ENCODE measurements around the gene PLPP6. TPM values are rescaled to one million over a fixed set of nuclear protein-coding genes. Genes with fewer than 3 reads are reported as not detected.

PLPP6 gene
- total RNA-seq, 1 experiment from 2014 or later, result 13.4 TPM

GRCh38 chr9:4701526-4701925, 39.4 kb downstream of the PLPP6 start:
- CTCF ChIA-PET, result no interaction called here
- no peaks in the 10 kb centered on the region for H3K27me3 Mint-ChIP-seq (ENCODE audit: low read depth)
- DNase-seq (ENCODE audit: low spot score) (no peak), ATAC-seq (no peak)
- no peak overlapping the region for H3K27ac Mint-ChIP-seq
- POLR2A ChIA-PET, result interaction anchor here (0.6 kb wide), 1 partner anchor 1051 kb away, joined by 3 read pairs; no protein-coding TSS in a partner anchor
- H3K4me3 Mint-ChIP-seq, result no peak overlapping the region
- no peaks in the 10 kb centered on the region for H3K9me3 Mint-ChIP-seq
- peaks cover 27% of the 10 kb centered on the region for H3K36me3 Mint-ChIP-seq
- no peaks in the 10 kb centered on the region for H3K4me1 Mint-ChIP-seq
- TF ChIP-seq RORB (CRISPR knock-in tag; IDR thresholded peaks at IDR 0.05), result no peak
- TF ChIP-seq ATF2 (CRISPR knock-in tag; IDR thresholded peaks at IDR 0.05; ENCODE audit: borderline replicate concordance, low read depth), result no peak
- no peak for TF ChIP-seq MYBL2 (CRISPR knock-in tag; IDR thresholded peaks at IDR 0.05)
- no peak for TF ChIP-seq ZNF232 (CRISPR knock-in tag; IDR thresholded peaks at IDR 0.05)
- TF ChIP-seq ZNF121 (CRISPR knock-in tag; IDR thresholded peaks at IDR 0.05), result no peak
- TF ChIP-seq ZNF219 (CRISPR knock-in tag; IDR thresholded peaks at IDR 0.05; ENCODE audit: borderline replicate concordance), result no peak

- Mint-ChIP-seq H3K27me3 (ENCODE audit: low read depth) (no peaks in the 10 kb centered on the region), H3K9me3 (no peaks in the 10 kb centered on the region), H3K4me3 (no peak overlapping the region), H3K36me3 (peaks cover 28% of the 10 kb centered on the region), H3K4me1 (no peaks in the 10 kb centered on the region), H3K27ac (no peak overlapping the region)
- TF ChIP-seq MYBL2 (CRISPR knock-in tag; IDR thresholded peaks at IDR 0.05) (no peak), ZNF425 (CRISPR knock-in tag; conservative IDR thresholded peaks at IDR 0.05) (no peak), ZNF219 (CRISPR knock-in tag; IDR thresholded peaks at IDR 0.05; ENCODE audit: borderline replicate concordance) (no peak), E2F1 (CRISPR knock-in tag; IDR thresholded peaks at IDR 0.05) (no peak), ZNF263 (CRISPR knock-in tag; IDR thresholded peaks at IDR 0.05; ENCODE audit: low read depth) (no peak), PRDM15 (CRISPR knock-in tag; IDR thresholded peaks at IDR 0.05) (no peak), ATF3 (CRISPR knock-in tag; conservative IDR thresholded peaks at IDR 0.05) (no peak)
- DNase-seq (ENCODE audit: low spot score) (no peak), ATAC-seq (no peak)
- ChIA-PET POLR2A (interaction anchor here (0.6 kb wide), 1 partner anchor 72 kb away, joined by 3 read pairs; no protein-coding TSS in a partner anchor), CTCF (no interaction called here)
Measured at GRCh38 chr9:4704129-4704528, 42.0 kb downstream of the PLPP6 start.

- ChIA-PET CTCF (no interaction called here), POLR2A (no interaction called here)
- DNase-seq (ENCODE audit: low spot score) (no peak), ATAC-seq (no peak)
- H3K27me3 Mint-ChIP-seq (ENCODE audit: low read depth), result no peaks in the 10 kb centered on the region
- H3K36me3 Mint-ChIP-seq, result peaks cover 28% of the 10 kb centered on the region
- no peak overlapping the region for H3K27ac Mint-ChIP-seq
- no peak overlapping the region for H3K4me3 Mint-ChIP-seq
- H3K9me3 Mint-ChIP-seq, result no peaks in the 10 kb centered on the region
- no peaks in the 10 kb centered on the region for H3K4me1 Mint-ChIP-seq
- no peak for TF ChIP-seq PRRX2 (CRISPR knock-in tag; IDR thresholded peaks at IDR 0.05)
- TF ChIP-seq NFATC4 (CRISPR knock-in tag; IDR thresholded peaks at IDR 0.05), result no peak
- TF ChIP-seq GABPB1 (CRISPR knock-in tag; IDR thresholded peaks at IDR 0.05), result no peak
- no peak for TF ChIP-seq NR2C2 (CRISPR knock-in tag; IDR thresholded peaks at IDR 0.05)
- no peak for TF ChIP-seq NR3C1 (CRISPR knock-in tag; conservative IDR thresholded peaks at IDR 0.05; ENCODE audit: low read depth)
- TF ChIP-seq MLX (CRISPR knock-in tag; IDR thresholded peaks at IDR 0.05), result no peak
- TF ChIP-seq MAX (CRISPR knock-in tag; IDR thresholded peaks at IDR 0.05), result no peak
Measured at GRCh38 chr9:4706021-4706420, 43.9 kb downstream of the PLPP6 start.
